GM19328 (cell line): ENCODE results near the gene SLX4IP.

ENCODE experiments used
- ATAC-seq: cut with Tn5 transposase; IDR thresholded peaks from one replicate; pipeline ENCODE4 v1.9.1; 2021; ENCODE audit warnings: mild to moderate bottlenecking, moderate library complexity; ENCODE audit not compliant: unreplicated experiment

Gene SLX4IP

GRCh38 chr20:10547276-10548114 is 112.4 kb downstream of the SLX4IP start:
- ATAC-seq = no peak

- ATAC-seq = no peak
Observed at GRCh38 chr20:10549511-10549910, 114.4 kb downstream of the SLX4IP start.

GRCh38 chr20:10550204-10551118 is 115.4 kb downstream of the SLX4IP start:
- ATAC-seq = no peak

- no peak for ATAC-seq
Observed at GRCh38 chr20:10551732-10552724, 116.9 kb downstream of the SLX4IP start.

- peak; percentile 43 for ATAC-seq
Observed at GRCh38 chr20:10553326-10553984, 118.3 kb downstream of the SLX4IP start.

- no peak for ATAC-seq
Observed at GRCh38 chr20:10554285-10554684, 119.2 kb downstream of the SLX4IP start.

GRCh38 chr20:10555393-10555792 is 120.3 kb downstream of the SLX4IP start:
- ATAC-seq = no peak

- ATAC-seq = no peak
Observed at GRCh38 chr20:10555865-10556308, 120.8 kb downstream of the SLX4IP start.

- no peak for ATAC-seq
Observed at GRCh38 chr20:10556519-10557083, 121.5 kb downstream of the SLX4IP start.

- ATAC-seq = no peak
Observed at GRCh38 chr20:10557685-10558084, 122.6 kb downstream of the SLX4IP start.

- ATAC-seq = no peak
Observed at GRCh38 chr20:10558635-10559187, 123.6 kb downstream of the SLX4IP start.

- no peak for ATAC-seq
Observed at GRCh38 chr20:10559266-10559665, 124.2 kb downstream of the SLX4IP start.

- ATAC-seq = no peak
Observed at GRCh38 chr20:10560686-10561085, 125.6 kb downstream of the SLX4IP start.

GRCh38 chr20:10561302-10561701 is 126.2 kb downstream of the SLX4IP start:
- no peak for ATAC-seq

GRCh38 chr20:10562899-10563298 is 127.8 kb downstream of the SLX4IP start:
- no peak for ATAC-seq

- no peak for ATAC-seq
Observed at GRCh38 chr20:10563935-10564492, 128.9 kb downstream of the SLX4IP start.

GRCh38 chr20:10565191-10565921 is 130.3 kb downstream of the SLX4IP start:
- no peak for ATAC-seq
